Astrocyte of the spinal cord (primary cell): ENCODE data around the gene PLAC9.
"Not testable (repeated sequence)": the region's sequence is repeated elsewhere in the genome, so short reads cannot be mapped to it uniquely, and the experiment has no call there.

Experiments
- DNase-seq: peaks from one replicate; pipeline ENCODE4 v3.0.0; 2011; ENCODE audit warnings: low read depth, low spot score
- H3K4me3 ChIP-seq: 2 replicates; pipeline ENCODE4 v1.5.1; 2011; ENCODE audit warnings: low read depth, mild to moderate bottlenecking, low read length, moderate library complexity
- CTCF ChIP-seq: IDR thresholded peaks from 2 replicates; pipeline ENCODE4 v1.5.1; 2012; ENCODE audit warnings: low read depth, mild to moderate bottlenecking, low read length, inconsistent platforms
- in situ Hi-C: cut with HindIII; loops from 2 replicates; pipeline ENCODE4 v1.10.0; 2017; ENCODE audit warnings: low sequenced_read_pairs

The PLAC9 gene, protein sequence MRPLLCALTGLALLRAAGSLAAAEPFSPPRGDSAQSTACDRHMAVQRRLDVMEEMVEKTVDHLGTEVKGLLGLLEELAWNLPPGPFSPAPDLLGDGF

GRCh38 chr10:80132299-80133139 lies at the start of gene PLAC9:
Gene PLAC9, plus strand, starts transcription at chr10:80132730. Its CDS starts 33 bp downstream, at chr10:80132763.
- peak within 1 kb of the TSS; percentile 48 for H3K4me3 ChIP-seq
- DNase-seq: no peak
- in situ Hi-C loops: no loop called here
- TF ChIP-seq CTCF: no peak

- H3K4me3 ChIP-seq: no peak overlapping the region
- DNase-seq: no peak
- no peak for TF ChIP-seq CTCF
- in situ Hi-C loops: no loop called here
These were observed 42.4 kb upstream of the PLAC9 start for GRCh38 chr10:80090121-80090520.

DNA sequence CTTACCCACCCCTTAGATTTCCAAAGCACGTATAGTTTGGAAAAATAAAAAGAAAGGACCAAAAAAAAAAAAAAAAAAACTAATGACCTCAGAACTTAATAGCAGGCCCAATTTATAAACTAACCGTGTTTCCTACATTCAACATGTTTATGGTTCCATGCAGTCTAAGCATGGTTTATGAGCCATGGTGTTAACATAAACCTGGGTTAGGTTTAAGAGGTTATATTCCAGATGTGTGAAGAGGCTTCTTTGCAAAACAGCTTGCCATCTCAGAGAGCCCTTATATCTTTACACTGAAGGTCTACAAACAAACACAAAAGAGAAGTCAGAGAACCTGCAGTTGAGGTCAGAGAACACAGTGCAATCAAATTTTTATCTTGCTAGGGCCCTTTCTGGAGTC lies 38.3 kb upstream of the PLAC9 start:
- no peak for TF ChIP-seq CTCF
- DNase-seq: no peak
- in situ Hi-C loops: no loop called here
- H3K4me3 ChIP-seq: no peak overlapping the region

DNA sequence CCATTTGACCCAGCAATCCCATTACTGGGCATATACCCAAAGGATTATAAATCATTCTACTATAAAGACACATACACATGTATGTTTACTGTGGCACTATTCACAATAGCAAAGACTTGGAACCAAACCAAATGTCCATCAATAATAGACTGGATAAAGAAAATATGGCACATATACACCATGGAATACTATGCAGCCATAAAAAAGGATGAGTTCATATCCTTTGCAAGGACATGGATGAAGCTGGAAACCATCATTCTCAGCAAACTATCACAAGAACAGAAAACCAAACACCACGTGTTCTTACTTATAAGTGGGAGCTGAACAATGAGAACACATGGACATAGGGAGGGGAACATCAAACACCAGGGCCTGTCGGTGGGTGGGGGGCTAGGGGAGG lies 34.3 kb upstream of the PLAC9 start:
- in situ Hi-C loops, DNase-seq, H3K4me3 ChIP-seq: not testable (repeated sequence)

GRCh38 chr10:80099295-80099694 lies 33.2 kb upstream of the PLAC9 start:
- DNase-seq, in situ Hi-C loops, H3K4me3 ChIP-seq: not testable (repeated sequence)

DNA sequence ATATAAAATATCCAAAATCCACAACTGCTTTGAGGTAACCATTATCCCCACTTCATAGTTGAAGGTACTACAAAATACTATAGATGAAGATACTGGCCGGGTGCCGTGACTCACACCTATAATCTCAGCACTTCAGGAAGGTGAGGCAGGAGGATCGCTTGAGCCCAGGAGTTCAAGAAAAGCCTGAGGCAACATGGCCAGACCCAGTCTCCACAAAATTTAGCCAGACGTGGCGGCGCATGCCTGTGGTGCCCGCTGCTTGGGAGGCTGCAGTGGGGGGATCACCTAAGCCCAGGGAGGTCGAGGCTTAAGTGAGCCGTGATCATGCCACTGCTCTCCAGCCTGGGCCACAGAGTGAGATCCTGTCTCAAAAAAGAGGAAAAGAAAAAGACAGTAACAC lies 32.4 kb upstream of the PLAC9 start:
- no peak for TF ChIP-seq CTCF
- in situ Hi-C loops: no loop called here
- H3K4me3 ChIP-seq: no peak overlapping the region
- DNase-seq: no peak

GRCh38 chr10:80100861-80101695 lies 31.5 kb upstream of the PLAC9 start:
- no peak overlapping the region for H3K4me3 ChIP-seq
- no peak for DNase-seq
- in situ Hi-C loops: no loop called here
- TF ChIP-seq CTCF: no peak
